HUES6 (cell line): Measurements from ENCODE around the gene AZU1.

Experiments used
- H3K27ac ChIP-seq: 2 replicates; pipeline ENCODE4 v1.7.0; 2013; ENCODE audit warnings: low read depth, mild to moderate bottlenecking, low read length, inconsistent platforms
- H3K27me3 ChIP-seq: 2 replicates; pipeline ENCODE4 v1.6.1; 2013; ENCODE audit warnings: low read length; ENCODE audit not compliant: control insufficient read depth, insufficient read depth
- H3K36me3 ChIP-seq: 2 replicates; pipeline ENCODE4 v1.6.1; 2013; ENCODE audit warnings: low read length; ENCODE audit not compliant: control insufficient read depth, insufficient read depth
- H3K4me1 ChIP-seq: 2 replicates; pipeline ENCODE4 v1.6.1; 2013; ENCODE audit warnings: low read length; ENCODE audit not compliant: control insufficient read depth, insufficient read depth
- H3K4me3 ChIP-seq: 2 replicates; pipeline ENCODE4 v1.5.1; 2013; ENCODE audit warnings: low read depth, low read length
- H3K9ac ChIP-seq: one replicate; pipeline ENCODE4 v1.6.1; 2013; ENCODE audit warnings: mild to moderate bottlenecking, low read length
- H3K9me3 ChIP-seq: 2 replicates; pipeline ENCODE4 v1.6.1; 2013; ENCODE audit warnings: low read depth, low read length; ENCODE audit not compliant: control insufficient read depth, insufficient read depth

AZU1 gene

DNA sequence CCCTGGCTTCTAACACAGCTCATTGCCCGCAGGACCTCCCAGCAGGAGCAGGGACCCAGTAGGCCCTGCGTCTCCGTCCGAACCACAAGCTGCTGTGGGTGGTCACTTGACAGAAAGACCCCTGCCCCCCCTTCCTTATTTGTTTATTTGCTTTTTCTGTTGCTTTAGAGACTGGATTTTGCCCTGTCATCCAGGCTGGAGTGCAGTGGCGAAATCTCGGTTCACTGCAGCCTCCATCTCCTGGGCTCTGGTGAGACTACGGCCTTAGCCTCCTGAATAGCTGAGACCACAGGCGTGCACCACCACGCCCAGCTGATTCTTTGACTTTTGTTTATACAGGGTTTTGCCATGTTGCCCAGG is 38.0 kb upstream of the AZU1 start:
- H3K9me3 ChIP-seq: no peaks in the 10 kb centered on the region
- peak overlapping the region; percentile 46 for H3K9ac ChIP-seq
- H3K4me1 ChIP-seq: peaks cover 37% of the 10 kb centered on the region
- H3K27ac ChIP-seq: peak overlapping the region; percentile 44
- H3K4me3 ChIP-seq: no peak overlapping the region
- H3K27me3 ChIP-seq: no peaks in the 10 kb centered on the region
- no peaks in the 10 kb centered on the region for H3K36me3 ChIP-seq

DNA sequence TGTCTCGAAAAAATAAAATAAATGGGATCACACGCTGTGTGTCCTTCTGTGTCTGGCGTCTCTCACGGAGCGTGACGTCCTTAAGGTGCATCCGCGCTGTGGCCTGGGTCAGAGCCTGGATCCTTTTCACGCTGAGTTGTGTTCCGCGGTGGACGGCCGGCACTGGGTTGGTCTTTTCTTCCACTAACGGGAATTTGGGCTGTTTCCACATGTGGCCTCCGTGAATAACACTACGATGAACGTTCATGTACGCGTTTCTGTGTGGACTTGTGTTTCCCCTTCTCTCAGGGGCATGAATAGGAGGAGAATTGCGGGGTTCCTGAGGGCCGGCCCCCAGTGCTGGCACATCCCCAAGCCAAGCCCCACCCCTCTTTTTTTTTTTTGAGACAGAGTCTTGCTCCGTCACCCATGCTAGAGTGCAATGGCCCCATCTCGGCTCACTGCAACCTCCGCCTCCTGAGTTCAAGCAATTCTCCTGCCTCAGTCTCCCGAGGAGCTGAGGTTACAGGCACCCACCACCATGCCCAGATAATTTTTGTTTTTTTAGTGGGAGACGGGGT is 36.5 kb upstream of the AZU1 start:
- H3K4me1 ChIP-seq: peaks cover 37% of the 10 kb centered on the region

DNA sequence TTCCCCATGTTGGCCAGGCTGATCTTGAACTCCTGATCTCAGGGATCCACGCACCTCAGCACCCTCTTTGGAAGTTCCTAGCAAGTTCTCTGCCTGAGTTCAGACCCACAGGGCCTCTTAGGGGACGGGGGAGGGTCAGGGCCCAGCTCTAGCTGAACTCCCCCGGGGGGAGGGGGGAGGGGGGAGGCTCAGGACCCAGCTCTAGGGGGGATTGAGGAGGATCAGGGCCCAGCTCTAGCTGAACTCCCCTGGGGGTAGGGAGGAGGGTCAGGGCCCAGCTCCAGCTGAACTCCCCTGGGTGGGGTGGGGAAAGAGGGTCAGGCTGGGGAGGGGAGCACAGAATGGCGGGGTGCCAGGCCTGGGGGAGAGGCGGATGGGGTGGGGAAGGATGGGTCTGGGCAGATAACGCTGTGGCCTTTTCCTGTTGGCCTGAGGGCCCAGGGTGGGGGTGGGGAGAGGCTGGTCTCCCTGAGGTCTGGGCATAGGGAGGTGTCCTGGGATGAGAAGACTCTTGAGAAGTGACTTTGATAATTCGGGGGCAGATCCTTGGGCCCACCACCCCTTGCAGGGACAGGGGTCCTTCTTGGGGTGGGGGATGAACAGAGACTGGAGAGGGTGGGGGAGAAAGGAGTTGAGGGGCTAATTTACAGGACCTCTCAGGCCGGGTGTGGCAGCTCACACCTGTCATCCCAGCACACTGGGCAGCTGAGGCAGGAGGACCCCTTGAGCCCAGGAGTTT is 35.9 kb upstream of the AZU1 start:
- Histone ChIP-seq H3K9ac (peak overlapping the region; percentile 39), H3K4me1 (peaks cover 37% of the 10 kb centered on the region), H3K4me3 (no peak overlapping the region), H3K27me3 (no peaks in the 10 kb centered on the region), H3K36me3 (no peaks in the 10 kb centered on the region), H3K27ac (no peak overlapping the region; the same call in 1 of the 2 replicates), H3K9me3 (no peaks in the 10 kb centered on the region)

More for the DNA sequence above, 36.5 kb upstream of the AZU1 start:
- Histone ChIP-seq H3K9me3 (no peaks in the 10 kb centered on the region), H3K27ac (no peak overlapping the region; the same call in 1 of the 2 replicates), H3K36me3 (no peaks in the 10 kb centered on the region), H3K9ac (peak overlapping the region; percentile 39), H3K27me3 (no peaks in the 10 kb centered on the region), H3K4me3 (no peak overlapping the region)

- H3K4me1 ChIP-seq: peaks cover 36% of the 10 kb centered on the region
Observed at GRCh38 chr19:792306-792885, 35.2 kb upstream of the AZU1 start.

GRCh38 chr19:793806-794205 is 33.8 kb upstream of the AZU1 start:
- Histone ChIP-seq H3K27ac (no peak overlapping the region), H3K4me3 (no peak overlapping the region), H3K36me3 (peaks cover 7% of the 10 kb centered on the region), H3K9me3 (no peaks in the 10 kb centered on the region), H3K4me1 (peaks cover 28% of the 10 kb centered on the region), H3K9ac (no peak overlapping the region), H3K27me3 (no peaks in the 10 kb centered on the region)

More at GRCh38 chr19:792306-792885, 35.2 kb upstream of the AZU1 start:
- Histone ChIP-seq H3K36me3 (no peaks in the 10 kb centered on the region), H3K9ac (no peak overlapping the region), H3K27ac (no peak overlapping the region), H3K9me3 (no peaks in the 10 kb centered on the region), H3K27me3 (no peaks in the 10 kb centered on the region), H3K4me3 (no peak overlapping the region)

DNA sequence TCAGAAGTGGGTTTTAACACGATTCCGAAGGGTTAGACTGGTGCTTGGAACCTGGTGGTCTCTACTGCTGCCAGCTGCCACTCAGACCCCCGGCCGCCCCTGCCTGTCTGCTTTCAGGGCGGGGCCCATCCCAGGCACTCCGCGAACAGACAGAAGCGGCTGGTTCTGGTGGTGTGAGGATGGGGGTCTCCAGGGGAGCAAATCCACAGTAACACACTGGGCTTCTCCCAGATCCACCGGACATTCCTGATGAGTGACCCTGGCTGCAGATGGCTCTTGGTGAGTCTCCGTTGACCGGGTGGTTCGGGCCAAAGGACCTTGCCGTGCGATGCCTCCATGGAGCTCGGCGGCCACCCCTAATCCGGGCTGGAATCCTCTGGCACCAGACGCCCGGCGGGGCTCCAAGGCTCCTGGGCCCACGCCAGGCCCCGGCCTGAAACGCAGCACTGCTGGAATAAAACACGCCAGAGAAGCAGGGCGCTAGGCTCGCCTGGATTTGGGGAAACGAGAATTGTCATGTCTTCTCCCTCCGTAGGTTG is 32.5 kb upstream of the AZU1 start:
- Histone ChIP-seq H3K9ac (no peak overlapping the region), H3K36me3 (peaks cover 19% of the 10 kb centered on the region), H3K27me3 (no peaks in the 10 kb centered on the region), H3K9me3 (no peaks in the 10 kb centered on the region), H3K4me1 (peaks cover 27% of the 10 kb centered on the region), H3K27ac (no peak overlapping the region), H3K4me3 (no peak overlapping the region)

DNA sequence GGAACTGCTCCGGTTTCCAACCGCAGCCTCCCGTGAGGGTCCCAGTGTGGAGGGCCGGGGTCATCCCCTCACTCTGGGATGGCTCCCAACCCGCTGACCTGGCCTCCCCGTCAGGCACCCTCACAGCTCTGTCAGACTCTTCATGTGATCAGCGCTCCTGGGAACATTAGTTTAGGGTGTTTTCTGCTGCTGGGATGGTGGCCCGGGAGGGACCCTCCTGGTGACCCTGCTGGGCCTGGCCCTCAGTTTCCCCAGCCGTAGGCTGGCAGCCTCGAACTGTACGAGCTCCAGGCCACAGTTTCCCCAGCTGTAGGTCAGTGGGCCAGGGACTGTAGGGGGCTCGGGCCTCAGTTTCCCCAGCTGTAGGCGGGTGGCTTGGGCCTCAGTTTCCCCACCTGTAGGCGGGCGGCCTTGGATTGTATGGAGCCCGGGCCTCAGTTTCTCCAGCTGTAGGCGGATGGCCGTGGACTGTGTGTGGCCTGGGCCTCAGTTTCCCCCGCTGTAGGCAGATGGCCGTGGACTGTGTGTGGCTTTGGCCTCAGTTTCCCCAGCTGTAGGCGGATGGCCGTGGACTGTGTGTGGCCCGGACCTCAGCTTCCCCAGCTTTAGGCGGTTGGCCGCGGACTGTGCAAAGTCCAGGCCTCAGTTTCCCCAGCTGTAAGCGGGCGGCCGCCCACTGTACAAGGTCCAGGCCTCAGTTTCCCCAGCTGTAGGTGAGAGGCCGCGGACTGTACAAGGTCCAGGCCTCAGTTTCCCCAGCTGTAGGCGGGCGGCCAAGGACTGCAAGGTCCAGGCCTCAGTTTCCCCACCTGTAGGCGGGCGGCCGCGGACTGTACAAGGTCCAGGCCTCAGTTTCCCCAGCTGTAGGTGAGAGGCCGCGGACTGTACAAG is 31.7 kb upstream of the AZU1 start:
- Histone ChIP-seq H3K36me3 (peaks cover 27% of the 10 kb centered on the region), H3K4me1 (peaks cover 33% of the 10 kb centered on the region), H3K9ac (no peak overlapping the region), H3K4me3 (peak overlapping the region; percentile 55; the same call in 1 of the 2 replicates), H3K27ac (no peak overlapping the region), H3K27me3 (no peaks in the 10 kb centered on the region), H3K9me3 (no peaks in the 10 kb centered on the region)

- H3K4me1 ChIP-seq: peaks cover 36% of the 10 kb centered on the region
- H3K9ac ChIP-seq: peak within 1 kb of the TSS; percentile 92
- no peaks in the 10 kb centered on the region for H3K9me3 ChIP-seq
- H3K27ac ChIP-seq: peak within 1 kb of the TSS; percentile 92
- peak within 1 kb of the TSS; percentile 92 for H3K4me3 ChIP-seq
- H3K27me3 ChIP-seq: no peaks in the 10 kb centered on the region
- peaks cover 36% of the 10 kb centered on the region for H3K36me3 ChIP-seq
Observed at GRCh38 chr19:796692-797527, 30.7 kb upstream of the AZU1 start, which contains the start of gene PTBP1. Gene PTBP1 (plus strand): TSS chr19:797452. CDS start chr19:797498, 46 bp downstream.

DNA sequence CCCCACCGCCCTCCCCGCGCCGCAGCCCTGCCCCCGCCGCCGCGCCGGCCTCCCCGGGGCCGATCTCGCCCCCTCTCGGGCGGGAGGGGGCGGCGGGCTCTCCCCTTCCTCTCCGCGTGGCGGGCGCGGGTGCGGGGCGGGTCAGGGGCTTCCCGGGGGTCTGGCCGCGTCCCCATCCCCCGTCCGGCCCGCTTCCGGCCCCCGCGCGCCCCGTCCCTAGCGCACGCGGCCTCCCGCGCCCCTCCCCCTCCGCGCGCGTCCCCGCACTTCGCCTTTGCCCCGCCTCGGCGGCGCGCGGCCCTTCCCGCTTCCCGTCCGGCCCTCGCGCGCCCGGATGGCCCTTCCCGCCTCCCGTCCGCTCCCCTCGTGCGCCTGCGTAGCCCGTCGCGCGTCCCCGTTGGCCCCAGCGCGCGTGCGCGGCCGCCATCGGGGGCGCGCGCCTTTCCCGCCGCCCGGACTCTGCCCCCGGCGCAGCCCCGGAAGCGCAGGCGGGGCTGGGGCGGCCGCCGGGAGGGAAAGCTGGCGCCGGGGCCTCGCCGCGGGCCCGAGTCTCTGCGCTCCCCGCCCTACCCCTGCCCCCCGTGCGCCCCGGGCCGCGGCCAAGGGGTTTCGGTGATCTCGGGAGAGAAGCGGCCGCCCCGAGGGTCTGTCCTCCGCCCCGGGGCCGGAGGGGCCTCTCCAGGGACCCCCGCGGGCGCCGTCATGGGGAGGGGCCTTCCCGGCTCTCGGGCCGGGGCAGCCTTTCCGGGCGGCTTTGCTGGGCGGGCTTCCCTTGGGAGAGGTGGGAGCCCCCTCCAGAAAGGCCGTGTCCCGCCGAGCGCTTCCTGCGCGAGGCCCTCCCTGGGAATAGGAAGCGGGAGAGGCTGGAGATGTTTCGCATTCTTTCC is 29.9 kb upstream of the AZU1 start:
- peak overlapping the region; percentile 92 for H3K4me3 ChIP-seq
- H3K9me3 ChIP-seq: no peaks in the 10 kb centered on the region
- peak overlapping the region; percentile 92 for H3K9ac ChIP-seq
- H3K36me3 ChIP-seq: peaks cover 45% of the 10 kb centered on the region
- peak overlapping the region; percentile 92 for H3K27ac ChIP-seq
- H3K4me1 ChIP-seq: peaks cover 31% of the 10 kb centered on the region
- no peaks in the 10 kb centered on the region for H3K27me3 ChIP-seq
